Activated CD8-positive, alpha-beta memory T cell treated with anti-CD3 and anti-CD28 coated beads, Interleukin-2, amount 50 U/mL, for 48 hours (primary cell): ENCODE measurements around the gene CCSER2.

Experiments used
- DNase-seq: peaks from one replicate; pipeline ENCODE4 v3.0.0-alpha.2; 2020

The CCSER2 gene

DNA sequence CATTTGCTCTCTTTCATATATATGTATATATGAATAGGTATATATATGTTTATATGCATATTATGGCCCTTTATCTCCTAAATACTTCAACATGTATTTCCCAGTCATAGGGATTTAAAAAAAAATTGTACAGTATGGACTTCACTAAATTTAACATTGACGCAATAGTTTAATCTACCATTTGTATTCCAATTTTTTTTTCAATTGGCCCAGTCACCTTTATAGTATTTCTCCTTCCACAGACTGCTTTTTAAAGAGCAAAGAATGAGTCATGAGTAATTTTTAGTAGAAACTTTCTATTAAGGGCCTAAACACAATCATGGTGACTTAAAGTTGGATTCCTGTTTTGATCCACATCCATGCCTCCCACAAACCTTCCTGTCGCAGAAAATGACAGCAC is 20.5 kb downstream of the CCSER2 start:
- DNase-seq: no peak

DNA sequence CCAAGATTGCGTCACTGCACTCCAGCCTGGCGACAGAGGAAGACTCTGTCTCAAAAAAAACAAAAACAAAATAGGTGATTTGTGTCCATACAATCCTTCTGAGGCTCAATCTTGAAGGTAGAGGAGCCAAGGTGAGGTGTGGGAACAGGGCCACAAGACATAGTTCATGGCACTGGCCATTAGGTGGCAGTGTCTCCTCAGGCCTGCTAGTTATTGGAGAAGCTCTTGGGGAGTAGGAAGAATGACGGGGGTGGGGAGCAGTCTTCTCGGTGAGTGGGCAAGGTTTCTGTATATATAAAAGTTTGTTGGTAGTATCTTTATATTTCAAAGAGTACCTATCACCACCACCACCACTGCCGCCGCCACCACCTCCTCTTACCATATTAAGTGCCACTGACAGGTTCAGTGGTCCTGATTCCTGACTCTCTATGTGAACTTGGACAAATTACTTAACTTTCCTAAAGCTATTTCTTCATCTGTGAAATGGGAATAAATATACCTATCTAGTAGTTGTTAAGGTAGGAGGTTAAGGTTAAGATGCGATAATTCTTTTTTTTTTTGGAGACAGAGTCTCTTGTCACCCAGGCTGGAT is 24.0 kb downstream of the CCSER2 start:
- peak; percentile 76 for DNase-seq

DNA sequence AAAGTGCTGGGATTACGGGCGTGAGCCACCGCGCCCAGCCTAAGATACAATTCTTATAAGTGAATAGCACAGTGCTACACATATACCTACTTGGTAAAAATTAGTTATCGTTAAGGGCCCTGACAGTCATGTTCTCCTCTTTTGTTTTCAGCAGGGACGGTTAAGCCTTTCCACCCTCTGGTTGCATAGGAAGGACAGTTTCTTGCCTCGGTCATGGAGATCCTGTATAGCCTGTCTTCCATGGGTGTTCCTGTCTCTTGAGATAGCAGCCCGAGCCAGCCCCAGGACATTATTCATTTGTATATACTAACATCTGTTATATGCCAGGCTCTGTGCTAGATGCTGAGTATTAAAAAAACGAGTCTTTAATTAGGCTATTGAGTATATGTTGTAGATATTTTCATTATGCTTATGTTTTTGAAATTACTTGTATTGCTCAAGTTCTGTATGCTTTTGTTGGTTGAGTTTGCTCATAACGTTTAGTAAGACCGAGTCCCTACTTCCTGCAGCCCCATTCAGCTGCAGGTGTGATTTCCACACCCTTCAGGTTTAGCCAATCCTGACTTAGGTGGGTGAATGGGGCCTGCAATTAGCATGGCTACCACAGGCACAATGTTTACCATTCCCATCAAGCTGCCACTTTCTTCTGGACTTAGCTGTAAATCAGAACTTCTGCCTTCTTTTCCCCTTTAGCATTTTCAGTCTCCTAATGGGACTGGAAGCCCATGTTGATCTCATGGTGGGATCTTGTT is 24.8 kb downstream of the CCSER2 start:
- DNase-seq: no peak

DNA sequence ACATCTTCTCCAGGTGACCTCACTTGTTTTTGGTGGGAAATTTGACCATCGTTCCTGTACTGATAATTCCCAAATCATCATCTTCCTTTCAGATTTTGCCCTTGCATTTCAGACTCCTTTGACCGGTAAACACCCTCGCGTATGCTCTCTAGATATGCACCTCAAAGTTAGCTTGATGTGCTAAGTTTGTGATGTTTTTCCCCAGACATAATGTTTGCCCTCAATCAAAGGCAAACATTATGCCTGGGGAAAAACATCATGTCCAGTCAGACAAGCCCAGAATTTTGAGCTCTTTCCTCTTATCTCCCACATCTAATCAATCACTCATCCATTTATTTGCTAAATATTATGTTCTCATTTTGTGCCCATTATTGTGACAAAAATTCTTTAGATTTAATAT is 26.2 kb downstream of the CCSER2 start:
- no peak for DNase-seq

DNA sequence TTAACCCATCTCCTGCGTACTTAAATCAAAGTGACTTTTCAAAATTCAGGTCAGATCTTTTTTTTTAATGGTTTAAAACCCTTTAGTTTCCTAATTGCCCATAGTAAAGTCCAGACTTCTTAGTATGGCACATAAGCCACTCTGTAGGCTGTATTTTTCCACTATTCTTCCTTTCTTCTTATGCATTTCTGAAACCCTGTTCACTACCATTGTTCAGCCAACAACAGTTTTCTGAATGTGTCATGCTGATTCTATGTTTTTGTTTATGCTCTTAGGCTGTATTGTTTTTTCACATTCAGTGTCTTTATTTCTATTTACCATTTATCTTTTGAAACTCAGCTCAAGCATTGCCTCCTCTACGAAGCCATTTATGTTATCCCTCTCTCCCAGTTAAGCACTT is 26.7 kb downstream of the CCSER2 start:
- DNase-seq: no peak

DNA sequence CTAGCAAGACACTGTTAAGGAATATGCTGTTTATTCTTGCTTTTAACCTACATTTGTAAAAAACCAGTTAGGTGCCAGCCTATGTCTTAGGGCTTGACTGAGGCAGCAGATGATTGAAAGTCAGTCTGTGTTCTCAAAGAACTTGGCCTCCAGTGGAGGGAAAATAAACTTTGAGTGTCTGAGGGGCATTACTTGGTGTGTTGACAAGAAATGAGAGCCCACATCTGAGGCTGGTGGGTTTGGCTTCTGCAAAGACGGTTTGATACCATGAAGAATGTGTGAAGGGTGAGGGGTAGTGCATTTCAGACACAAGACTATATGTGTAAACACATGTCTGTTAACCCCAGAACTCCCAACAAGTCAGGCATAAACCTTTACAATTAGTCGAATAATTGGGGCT is 28.5 kb downstream of the CCSER2 start:
- DNase-seq: no peak

DNA sequence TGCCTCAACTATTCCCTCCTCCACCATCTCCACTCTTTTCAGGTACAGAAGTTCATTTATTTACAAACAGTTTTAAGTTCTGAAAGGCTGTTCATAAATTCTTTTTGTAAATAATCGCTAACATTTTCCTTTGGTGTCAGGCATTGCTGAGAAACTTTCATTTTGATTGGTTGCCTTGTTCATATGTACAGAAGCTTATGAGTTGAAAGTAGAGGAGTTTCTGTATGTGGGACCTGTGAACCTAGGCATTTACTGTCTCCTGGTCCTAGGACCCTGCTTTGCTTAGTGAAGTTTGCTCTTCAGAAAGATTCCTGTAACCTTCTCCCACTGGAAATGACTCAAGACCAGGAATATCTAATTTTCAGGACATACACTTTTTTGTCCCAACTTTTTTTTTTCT is 30.4 kb downstream of the CCSER2 start:
- no peak for DNase-seq

DNA sequence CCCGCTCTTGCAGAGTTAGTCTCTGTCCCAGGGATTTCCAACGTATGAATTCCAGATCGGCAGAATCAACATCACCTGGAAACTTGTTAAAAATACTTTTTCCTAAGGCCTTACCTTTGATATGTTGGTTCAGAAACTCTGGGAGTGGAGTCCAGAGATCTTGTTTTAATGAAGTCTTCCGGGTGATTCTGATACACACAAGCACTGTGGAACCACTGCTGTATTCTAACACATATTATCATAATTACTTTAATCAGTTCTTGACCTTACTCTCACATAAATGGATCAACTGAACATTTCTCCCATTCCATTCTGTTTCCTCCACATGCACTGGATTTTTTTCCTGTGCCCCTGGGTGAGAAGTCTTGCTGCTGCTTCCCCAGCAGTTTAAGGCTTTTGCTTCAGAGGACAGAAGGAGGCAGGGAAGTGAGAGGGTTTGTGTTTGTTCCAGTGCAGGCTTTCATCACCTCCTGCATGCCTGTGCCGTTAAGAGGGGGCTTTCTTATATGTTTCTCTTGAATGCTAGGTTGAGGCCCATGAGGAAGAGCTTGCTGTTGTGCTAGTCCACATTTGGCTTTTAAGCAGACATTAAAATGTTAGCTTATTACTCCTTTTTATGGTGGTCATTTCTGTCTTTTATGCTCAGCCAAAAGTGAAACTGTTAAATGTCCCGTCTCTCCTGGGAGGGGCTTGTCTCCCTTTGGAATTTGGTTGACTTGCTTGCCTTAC is 32.4 kb downstream of the CCSER2 start:
- no peak for DNase-seq

DNA sequence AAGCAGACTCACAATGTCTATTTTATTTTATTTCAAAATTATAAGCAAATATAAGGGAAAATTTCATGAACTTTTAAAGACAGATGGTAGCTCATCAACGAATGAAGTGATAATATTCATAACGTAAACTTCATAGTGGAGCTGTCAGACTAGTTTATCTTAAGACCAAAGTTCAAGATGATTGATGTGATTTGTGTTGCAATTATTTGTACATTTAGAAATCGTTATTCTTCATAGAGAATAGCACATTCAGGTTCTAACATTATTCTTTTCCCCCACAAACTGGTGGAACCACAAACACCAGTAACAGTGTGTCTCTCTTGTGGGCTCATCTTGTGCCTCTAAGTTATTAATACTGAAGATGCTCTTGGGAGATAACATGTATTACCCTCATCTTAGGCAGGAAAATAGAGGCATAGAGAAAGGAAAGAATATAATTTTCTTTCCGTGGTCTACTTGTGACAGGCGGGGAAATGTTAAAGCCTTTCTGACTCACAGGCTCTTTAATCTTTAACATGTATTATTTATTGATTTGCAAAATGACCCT is 37.0 kb downstream of the CCSER2 start:
- no peak for DNase-seq

DNA sequence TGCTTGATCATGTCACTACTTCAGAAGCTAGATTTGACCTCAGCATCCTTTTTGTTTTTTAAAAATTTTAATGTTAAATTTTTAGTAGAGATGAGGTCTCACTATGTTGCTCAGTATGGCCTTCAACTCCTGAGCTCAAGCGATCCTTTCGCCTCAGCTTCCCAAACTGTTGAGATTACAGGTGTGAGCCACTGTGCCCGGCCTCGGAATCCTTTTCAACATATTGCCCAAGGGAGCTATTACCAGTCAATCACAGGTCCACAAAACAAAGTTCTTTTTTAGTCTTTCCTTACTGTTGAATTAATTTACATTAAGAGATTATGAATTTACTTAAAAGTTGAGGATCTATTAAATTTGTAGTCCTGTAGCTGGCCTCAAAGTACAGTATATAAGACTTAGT is 37.7 kb downstream of the CCSER2 start:
- DNase-seq: no peak

DNA sequence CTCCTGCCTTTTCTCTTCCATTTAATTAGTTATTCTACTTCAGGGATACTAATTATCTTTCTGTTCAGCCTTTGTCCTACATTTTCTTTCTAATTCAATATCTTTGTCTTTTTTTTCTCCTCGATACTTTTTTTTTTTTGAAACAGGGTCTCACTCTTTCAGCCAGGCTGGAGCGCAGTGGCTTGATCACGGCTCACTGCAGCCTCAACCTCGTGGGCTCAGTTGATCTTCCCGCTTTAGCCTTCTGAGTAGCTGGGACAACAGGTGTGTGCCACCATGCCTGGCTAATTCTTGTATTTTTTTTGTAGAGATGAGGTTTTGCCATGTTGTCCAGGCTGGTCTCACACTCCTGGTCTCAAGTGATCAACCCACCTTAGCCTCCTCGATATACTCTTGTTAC is 38.9 kb downstream of the CCSER2 start:
- no peak for DNase-seq

DNA sequence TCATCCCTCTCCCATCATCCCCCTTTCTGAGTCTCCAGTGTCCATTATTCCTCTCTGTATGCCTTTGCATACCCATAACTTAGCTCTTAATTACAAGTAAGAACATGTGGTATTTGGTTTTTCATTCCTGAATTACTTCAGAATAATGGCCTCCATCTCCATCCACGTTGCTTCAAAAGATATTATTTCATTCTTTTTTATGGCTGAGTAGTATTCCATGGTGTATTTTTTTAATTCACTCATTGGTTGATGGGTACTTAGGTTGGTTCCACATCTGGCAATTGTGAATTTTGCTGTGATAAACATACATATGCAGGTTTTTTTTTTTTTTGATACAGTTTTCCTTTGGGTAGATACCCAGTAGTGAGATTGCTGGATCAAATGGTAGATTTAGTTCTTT is 40.4 kb downstream of the CCSER2 start:
- no peak for DNase-seq

DNA sequence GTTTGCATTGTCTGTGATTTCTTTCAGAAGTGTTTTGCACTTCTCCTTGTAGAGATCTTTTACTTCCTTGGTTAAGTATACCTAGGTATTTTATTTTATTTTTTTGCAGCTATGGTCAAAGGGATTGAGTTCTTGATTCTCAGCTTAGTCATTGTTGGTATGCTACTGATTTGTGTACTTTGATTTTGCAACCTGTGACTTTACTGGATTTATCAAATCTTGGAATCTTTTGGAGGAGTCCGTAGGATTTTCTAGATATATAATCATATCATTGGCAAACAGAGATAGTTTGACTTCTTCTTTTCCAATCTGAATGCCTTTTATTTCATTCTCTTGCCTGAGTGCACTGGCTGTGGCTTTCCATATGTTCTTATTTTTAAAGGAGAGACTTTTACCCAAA is 41.9 kb downstream of the CCSER2 start:
- no peak for DNase-seq

DNA sequence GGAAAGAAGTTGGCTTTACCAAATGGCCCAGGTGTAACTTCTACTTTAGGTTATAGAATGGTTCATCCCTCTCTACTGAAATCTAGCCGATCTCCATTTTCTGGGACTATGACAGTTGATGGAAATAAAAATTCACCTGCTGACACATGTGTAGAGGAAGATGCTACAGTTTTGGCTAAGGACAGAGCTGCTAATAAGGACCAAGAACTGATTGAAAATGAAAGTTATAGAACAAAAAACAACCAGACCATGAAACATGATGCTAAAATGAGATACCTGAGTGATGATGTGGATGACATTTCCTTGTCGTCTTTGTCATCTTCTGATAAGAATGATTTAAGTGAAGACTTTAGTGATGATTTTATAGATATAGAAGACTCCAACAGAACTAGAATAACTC is 43.6 kb downstream of the CCSER2 start:
- no peak for DNase-seq

DNA sequence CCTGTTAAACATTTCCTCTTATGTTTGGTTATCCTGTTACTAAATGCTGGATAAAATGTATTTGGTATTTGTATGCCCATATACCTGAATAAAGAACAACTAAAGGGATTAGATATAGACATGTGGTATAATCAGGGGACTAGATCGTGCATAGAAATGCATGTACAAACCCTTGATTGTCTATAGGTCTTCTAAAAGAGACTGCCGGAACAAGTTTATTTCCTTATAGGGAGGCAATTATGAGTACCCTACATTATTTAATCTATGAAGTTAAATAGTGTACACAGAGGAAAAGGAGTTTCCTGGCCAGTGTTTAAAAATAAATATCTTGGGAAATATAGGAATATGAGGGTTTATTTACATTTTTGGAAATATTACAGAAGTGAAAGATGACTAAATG is 44.6 kb downstream of the CCSER2 start:
- no peak for DNase-seq

DNA sequence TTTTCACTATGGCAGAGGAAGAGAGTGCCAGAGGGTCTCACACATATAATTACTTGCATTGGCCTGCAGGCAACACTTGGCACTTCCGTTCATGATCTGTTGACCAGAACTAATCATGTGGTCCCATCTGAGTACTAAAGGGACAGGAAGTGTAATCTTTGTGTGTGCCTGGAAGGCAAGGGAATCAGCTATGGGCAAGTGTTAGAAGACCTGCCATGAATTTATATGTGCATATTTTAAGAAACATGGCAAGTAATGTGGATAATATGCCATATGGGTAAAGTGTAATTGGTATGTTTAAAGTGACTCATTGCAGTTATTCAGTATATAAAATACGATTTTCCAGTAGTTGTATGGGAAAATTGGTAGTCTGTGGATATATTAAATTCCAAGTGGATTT is 46.1 kb downstream of the CCSER2 start:
- DNase-seq: no peak

DNA sequence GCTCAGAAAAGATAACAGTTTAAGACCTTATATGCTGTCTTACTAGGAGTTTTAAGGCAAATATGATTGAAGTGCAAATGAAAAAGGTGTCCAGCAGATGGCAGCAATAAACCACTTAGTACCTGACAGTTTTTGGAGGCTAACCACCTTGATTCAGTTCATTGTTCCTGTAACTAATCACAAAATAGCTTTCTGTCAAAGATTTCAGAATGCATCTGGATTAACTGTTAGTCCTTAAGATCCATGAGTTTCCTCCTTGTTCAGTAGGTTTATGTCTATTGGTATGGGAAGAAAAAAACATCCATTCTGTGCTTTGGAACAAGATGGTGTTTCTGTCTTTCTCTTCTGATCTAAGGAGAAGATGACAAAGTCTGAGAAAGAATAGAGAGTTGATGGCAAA is 46.6 kb downstream of the CCSER2 start:
- no peak for DNase-seq

DNA sequence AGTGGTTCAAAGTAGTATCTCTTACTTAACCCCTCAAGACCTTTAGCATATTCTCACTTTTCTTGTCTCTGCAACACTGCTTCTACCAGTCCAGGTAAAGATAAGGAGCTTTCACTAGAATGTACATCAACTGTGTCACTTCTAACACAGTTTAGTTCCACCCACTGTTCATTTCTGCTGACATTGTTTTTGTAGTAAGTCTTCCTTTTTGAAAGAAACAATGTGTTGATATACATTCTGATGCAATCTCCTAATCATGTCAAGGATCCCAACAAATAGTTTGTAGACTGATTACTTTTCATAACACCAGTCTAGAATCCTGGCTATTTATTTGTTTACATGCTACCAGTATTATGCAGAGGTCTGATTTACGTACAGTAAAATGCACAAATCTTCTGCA is 47.5 kb downstream of the CCSER2 start:
- no peak for DNase-seq

DNA sequence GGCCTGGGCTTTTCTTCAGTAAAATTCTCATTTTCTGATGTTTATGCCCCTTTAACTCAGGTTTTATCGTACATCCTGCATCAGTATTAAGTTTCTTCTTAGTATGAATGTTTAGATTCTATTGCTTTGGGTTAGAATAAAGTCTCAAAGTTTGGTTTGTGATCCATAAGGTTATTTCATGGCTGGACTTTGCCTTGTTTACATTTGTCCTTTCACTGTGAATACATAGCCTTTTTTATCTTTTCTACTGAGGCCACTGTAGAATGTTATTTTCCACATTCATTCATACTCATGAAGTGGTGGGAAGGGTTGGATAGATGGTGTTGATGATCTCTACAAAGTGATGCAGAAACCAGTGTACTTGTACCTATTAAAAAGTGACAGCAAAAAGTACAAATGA is 59.8 kb downstream of the CCSER2 start:
- DNase-seq: no peak

DNA sequence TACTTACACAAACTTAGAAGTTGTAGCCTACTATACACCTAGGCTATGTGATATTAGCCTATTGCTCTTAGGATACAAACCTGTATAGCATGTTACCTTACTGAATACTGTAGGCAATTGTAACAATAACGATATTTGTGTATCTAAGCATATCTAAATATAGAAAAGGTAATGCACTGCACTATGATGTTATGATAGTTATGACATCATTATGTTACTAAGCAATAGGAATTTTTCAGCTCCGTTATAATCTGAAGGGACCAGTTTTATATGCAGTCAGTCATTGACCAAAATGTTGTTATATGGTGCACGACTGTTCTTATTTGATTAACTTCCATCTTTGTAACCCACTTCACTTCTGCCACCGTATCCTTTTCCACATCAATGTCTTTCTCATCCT is 62.0 kb downstream of the CCSER2 start:
- no peak for DNase-seq

DNA sequence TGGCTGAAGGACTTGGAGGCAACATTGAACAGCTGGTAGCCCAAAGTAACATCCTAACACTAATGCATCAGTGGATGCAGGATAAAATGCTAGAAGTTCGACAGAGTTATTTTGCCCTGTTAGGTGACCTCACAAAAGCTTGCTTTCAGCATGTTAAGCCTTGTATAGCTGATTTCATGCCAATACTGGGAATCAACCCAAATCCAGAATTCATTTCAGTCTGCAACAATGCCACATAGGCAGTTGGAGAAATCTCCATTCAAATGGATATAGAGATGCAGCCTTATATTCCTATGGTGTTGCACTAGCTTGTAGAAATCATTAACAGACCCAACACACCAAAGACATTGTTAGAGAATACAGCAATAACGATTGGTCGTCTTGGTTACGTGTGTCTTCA is 62.9 kb downstream of the CCSER2 start:
- DNase-seq: no peak

DNA sequence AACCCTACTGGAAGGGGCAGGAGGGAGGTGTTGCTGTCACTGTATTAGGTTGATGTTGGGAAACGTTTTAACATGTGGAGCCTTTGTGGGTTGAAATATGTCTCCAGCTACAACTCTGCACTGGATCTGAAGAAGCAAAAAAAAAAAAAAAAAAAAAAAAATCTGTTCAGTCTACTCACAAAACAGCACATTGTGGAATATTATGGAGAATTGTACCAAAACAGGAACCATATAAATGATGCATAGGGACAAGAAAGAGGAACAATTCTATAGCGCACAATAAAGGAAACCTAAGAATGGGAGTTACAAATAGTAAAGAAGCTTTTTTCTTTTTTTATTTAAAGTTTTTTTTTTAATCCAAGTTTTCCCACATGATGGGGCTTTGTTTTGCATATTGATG is 63.8 kb downstream of the CCSER2 start:
- no peak for DNase-seq

DNA sequence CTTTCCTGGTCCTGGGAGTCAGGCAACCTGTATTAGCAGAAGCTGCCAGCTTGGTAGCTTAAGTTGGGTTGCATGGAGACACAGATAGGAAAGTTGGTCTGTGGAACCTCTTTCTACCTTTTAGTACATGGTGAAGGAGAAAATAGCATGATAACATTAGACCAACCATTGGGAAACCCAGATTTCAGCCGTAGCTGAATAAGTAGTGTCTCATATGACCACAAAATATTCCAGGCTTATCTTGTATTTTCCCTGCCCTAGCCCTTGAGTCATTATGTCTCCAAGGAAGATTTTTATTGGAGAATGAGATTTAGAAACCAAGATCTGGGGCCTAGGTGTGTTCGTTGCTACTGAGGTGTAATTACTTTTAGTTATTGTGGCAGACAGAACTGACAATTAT is 67.2 kb downstream of the CCSER2 start:
- no peak for DNase-seq

DNA sequence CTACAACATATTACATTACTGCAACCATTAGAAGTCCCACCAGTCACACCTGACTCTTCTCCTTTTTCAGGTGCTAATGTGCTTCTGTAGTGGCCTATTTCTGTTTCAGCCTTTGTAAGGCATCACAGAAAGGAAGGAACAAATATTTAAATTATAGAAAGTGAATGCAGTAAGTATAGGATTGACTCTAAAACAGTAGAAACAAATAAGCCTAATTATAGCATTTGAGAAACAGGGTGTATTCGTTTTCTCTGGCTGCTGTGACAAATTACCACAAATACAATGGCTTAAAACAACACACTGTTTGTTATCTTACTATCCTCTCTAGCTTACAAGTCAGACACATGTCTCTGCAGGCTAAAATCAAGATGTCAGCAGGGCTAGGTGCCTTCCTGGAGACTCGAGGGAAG is 69.4 kb downstream of the CCSER2 start:
- no peak for DNase-seq
